Karpas-422 (cell line): ENCODE measurements around the gene GLB1L2. TPM values are rescaled to one million over a fixed set of nuclear protein-coding genes. Genes with fewer than 3 reads are reported as not detected.

Experiments used
- DNase-seq: peaks from one replicate; pipeline ENCODE4 v3.0.0-alpha.2; 2015
- H2AFZ ChIP-seq: fragments of 200-600 bp; sonication (generic); 2 replicates; pipeline ENCODE4 v1.6.1; 2014; ENCODE audit warnings: antibody characterized with exemption, low read length, mixed read lengths
- H3K27ac ChIP-seq: fragments of 200-600 bp; sonication (generic); 2 replicates; pipeline ENCODE4 v1.5.1; 2014; ENCODE audit warnings: mild to moderate bottlenecking, low read length, moderate library complexity
- H3K27me3 ChIP-seq: fragments of 200-600 bp; sonication (generic); 2 replicates; pipeline ENCODE4 v1.6.1; 2014; ENCODE audit warnings: low read length, mixed read lengths
- H3K36me3 ChIP-seq: fragments of 200-600 bp; sonication (generic); 2 replicates; pipeline ENCODE4 v1.6.1; 2014; ENCODE audit warnings: low read length, mixed read lengths; ENCODE audit not compliant: insufficient read depth
- H3K4me1 ChIP-seq: fragments of 200-600 bp; sonication (generic); 2 replicates; pipeline ENCODE4 v1.6.1; 2014; ENCODE audit warnings: mild to moderate bottlenecking, low read length, mixed read lengths
- H3K4me2 ChIP-seq: fragments of 200-600 bp; sonication (generic); 2 replicates; pipeline ENCODE4 v1.6.1; 2014; ENCODE audit warnings: low read length, low read depth, mild to moderate bottlenecking; ENCODE audit not compliant: poor library complexity, severe bottlenecking
- H3K4me3 ChIP-seq: fragments of 200-600 bp; sonication (generic); 2 replicates; pipeline ENCODE4 v1.5.1; 2014; ENCODE audit warnings: mild to moderate bottlenecking, antibody characterized with exemption, low read length, mixed read lengths
- H3K79me2 ChIP-seq: fragments of 200-600 bp; sonication (generic); 2 replicates; pipeline ENCODE4 v1.6.1; 2014; ENCODE audit warnings: mild to moderate bottlenecking, low read length, mixed read lengths
- H3K9ac ChIP-seq: fragments of 200-600 bp; sonication (generic); 2 replicates; pipeline ENCODE4 v1.6.0; 2014; ENCODE audit warnings: low read length
- H3K9me2 ChIP-seq: fragments of 200-600 bp; sonication (generic), shearing (Covaris generic); replicated peaks from 2 replicates; pipeline ENCODE4 v1.6.0; 2014; ENCODE audit warnings: mild to moderate bottlenecking, low read length, moderate library complexity; ENCODE audit not compliant: insufficient read depth
- H3K9me3 ChIP-seq: fragments of 300-700, 200-600 bp; sonication (generic); 2 replicates; pipeline ENCODE4 v1.6.1; 2014; ENCODE audit warnings: low read length, mixed read lengths
- H4K20me1 ChIP-seq: fragments of 200-600 bp; sonication (generic); 2 replicates; pipeline ENCODE4 v1.6.1; 2014; ENCODE audit warnings: mild to moderate bottlenecking, antibody characterized with exemption, low read length, low read depth; ENCODE audit not compliant: insufficient read depth
- total RNA-seq: library from RNA; depleted of rRNA; stranded (reverse); fragments of >200 nt; shearing (Covaris generic); gene quantifications from 2 replicates; pipeline ENCODE4 v1.2.3, GENCODE V29; 2014; ENCODE audit warnings: low replicate concordance

GLB1L2 gene
- total RNA-seq, 1 experiment from 2014 or later: not detected

GRCh38 chr11:134370526-134371435, 39.0 kb downstream of the GLB1L2 start:
- H2AFZ ChIP-seq: no peak overlapping the region
- no peak overlapping the region for H3K9ac ChIP-seq
- no peak overlapping the region for H3K4me3 ChIP-seq
- H3K79me2 ChIP-seq: no peaks in the 10 kb centered on the region
- H3K4me2 ChIP-seq: no peak overlapping the region
- H3K9me2 ChIP-seq: no peaks in the 10 kb centered on the region
- no peaks in the 10 kb centered on the region for H4K20me1 ChIP-seq
- no peaks in the 10 kb centered on the region for H3K27me3 ChIP-seq
- no peak overlapping the region for H3K27ac ChIP-seq
- H3K9me3 ChIP-seq: no peaks in the 10 kb centered on the region
- H3K4me1 ChIP-seq: no peaks in the 10 kb centered on the region
- no peak for DNase-seq
- H3K36me3 ChIP-seq: no peaks in the 10 kb centered on the region

- no peaks in the 10 kb centered on the region for H4K20me1 ChIP-seq
- H3K9ac ChIP-seq: no peak overlapping the region
- no peak overlapping the region for H3K27ac ChIP-seq
- no peak overlapping the region for H2AFZ ChIP-seq
- no peaks in the 10 kb centered on the region for H3K79me2 ChIP-seq
- H3K36me3 ChIP-seq: no peaks in the 10 kb centered on the region
- no peaks in the 10 kb centered on the region for H3K27me3 ChIP-seq
- no peak overlapping the region for H3K4me2 ChIP-seq
- no peaks in the 10 kb centered on the region for H3K9me2 ChIP-seq
- H3K9me3 ChIP-seq: no peaks in the 10 kb centered on the region
- DNase-seq: no peak
- H3K4me3 ChIP-seq: no peak overlapping the region
- no peaks in the 10 kb centered on the region for H3K4me1 ChIP-seq
Observed at GRCh38 chr11:134371436-134372185, 39.8 kb downstream of the GLB1L2 start.

GRCh38 chr11:134372536-134372935, 40.7 kb downstream of the GLB1L2 start:
- Histone ChIP-seq H3K4me2 (no peak overlapping the region), H3K9me3 (no peaks in the 10 kb centered on the region), H3K4me1 (no peaks in the 10 kb centered on the region), H3K9ac (no peak overlapping the region), H2AFZ (no peak overlapping the region), H3K36me3 (no peaks in the 10 kb centered on the region), H3K9me2 (no peaks in the 10 kb centered on the region), H3K79me2 (no peaks in the 10 kb centered on the region), H4K20me1 (no peaks in the 10 kb centered on the region), H3K27ac (no peak overlapping the region), H3K4me3 (no peak overlapping the region), H3K27me3 (no peaks in the 10 kb centered on the region)
- no peak for DNase-seq

- Histone ChIP-seq H3K9me2 (no peaks in the 10 kb centered on the region), H3K9ac (no peak overlapping the region), H4K20me1 (no peaks in the 10 kb centered on the region), H3K4me3 (no peak overlapping the region), H3K27ac (no peak overlapping the region), H2AFZ (no peak overlapping the region), H3K4me2 (no peak overlapping the region), H3K9me3 (no peaks in the 10 kb centered on the region), H3K79me2 (no peaks in the 10 kb centered on the region), H3K27me3 (no peaks in the 10 kb centered on the region), H3K4me1 (no peaks in the 10 kb centered on the region), H3K36me3 (no peaks in the 10 kb centered on the region)
- DNase-seq: no peak
Observed at GRCh38 chr11:134372961-134373360, 41.2 kb downstream of the GLB1L2 start.

- Histone ChIP-seq H3K9me2 (no peaks in the 10 kb centered on the region), H3K27me3 (no peaks in the 10 kb centered on the region), H3K9ac (no peak overlapping the region), H2AFZ (no peak overlapping the region), H3K4me3 (no peak overlapping the region), H3K27ac (no peak overlapping the region), H3K79me2 (no peaks in the 10 kb centered on the region), H4K20me1 (no peaks in the 10 kb centered on the region), H3K4me1 (no peaks in the 10 kb centered on the region), H3K4me2 (no peak overlapping the region), H3K36me3 (no peaks in the 10 kb centered on the region), H3K9me3 (no peaks in the 10 kb centered on the region)
- no peak for DNase-seq
Observed at GRCh38 chr11:134373591-134374052, 41.8 kb downstream of the GLB1L2 start.

GRCh38 chr11:134374171-134374570, 42.4 kb downstream of the GLB1L2 start:
- no peaks in the 10 kb centered on the region for H3K9me3 ChIP-seq
- no peaks in the 10 kb centered on the region for H3K79me2 ChIP-seq
- no peak overlapping the region for H3K4me3 ChIP-seq
- H2AFZ ChIP-seq: no peak overlapping the region
- H3K36me3 ChIP-seq: no peaks in the 10 kb centered on the region
- H3K4me1 ChIP-seq: no peaks in the 10 kb centered on the region
- H3K9me2 ChIP-seq: no peaks in the 10 kb centered on the region
- DNase-seq: no peak
- no peak overlapping the region for H3K9ac ChIP-seq
- no peaks in the 10 kb centered on the region for H4K20me1 ChIP-seq
- no peak overlapping the region for H3K4me2 ChIP-seq
- no peak overlapping the region for H3K27ac ChIP-seq
- no peaks in the 10 kb centered on the region for H3K27me3 ChIP-seq

GRCh38 chr11:134374891-134375550, 43.2 kb downstream of the GLB1L2 start:
- H4K20me1 ChIP-seq: no peaks in the 10 kb centered on the region
- H3K9me3 ChIP-seq: no peaks in the 10 kb centered on the region
- no peak overlapping the region for H3K4me2 ChIP-seq
- H3K4me3 ChIP-seq: no peak overlapping the region
- H3K36me3 ChIP-seq: no peaks in the 10 kb centered on the region
- H2AFZ ChIP-seq: no peak overlapping the region
- no peaks in the 10 kb centered on the region for H3K4me1 ChIP-seq
- no peaks in the 10 kb centered on the region for H3K79me2 ChIP-seq
- no peaks in the 10 kb centered on the region for H3K27me3 ChIP-seq
- no peak overlapping the region for H3K9ac ChIP-seq
- H3K9me2 ChIP-seq: no peaks in the 10 kb centered on the region
- no peak overlapping the region for H3K27ac ChIP-seq
- DNase-seq: no peak
